Activated T-cell treated with anti-CD3 and anti-CD28 coated beads, Interleukin-2, amount 50 U/mL, for 4 hours (primary cell): ENCODE data around the gene JAZF1. TPM values are rescaled to one million over a fixed set of nuclear protein-coding genes. Genes with fewer than 3 reads are reported as not detected.
A peak's percentile ranks its signal among the peaks of the same experiment; 100 is the strongest.

Experiments
- ATAC-seq, 2 donors: fragments of 200-7000 bp; cut with Tn5 transposase; one replicate each; pipeline ENCODE4 v1.10.0; 2021
- DNase-seq: peaks from one replicate; pipeline ENCODE4 v3.0.0-alpha.2; 2020
- H3K27me3 Mint-ChIP-seq: one replicate; pipeline ENCODE4 v1.8.0; 2021; ENCODE audit warnings: low read depth, mixed read lengths
- H3K36me3 Mint-ChIP-seq: one replicate; pipeline ENCODE4 v1.8.0; 2022; ENCODE audit warnings: mixed read lengths; ENCODE audit not compliant: insufficient read depth
- H3K4me1 Mint-ChIP-seq: one replicate; pipeline ENCODE4 v1.8.0; 2021; ENCODE audit warnings: low read depth, mixed read lengths
- H3K4me3 Mint-ChIP-seq: one replicate; pipeline ENCODE4 v1.8.0; 2021; ENCODE audit warnings: mild to moderate bottlenecking, moderate library complexity, mixed read lengths
- H3K9me3 Mint-ChIP-seq: one replicate; pipeline ENCODE4 v1.8.0; 2021; ENCODE audit warnings: mixed read lengths
- total RNA-seq, 3 donors: library from RNA; stranded (reverse); gene quantifications; one replicate each; pipeline ENCODE4 v1.2.1, GENCODE V29; 2021

The JAZF1 gene
- total RNA-seq, 3 donors from 2014 or later, result 14.9 to 19.3 (median 19.0) TPM

DNA sequence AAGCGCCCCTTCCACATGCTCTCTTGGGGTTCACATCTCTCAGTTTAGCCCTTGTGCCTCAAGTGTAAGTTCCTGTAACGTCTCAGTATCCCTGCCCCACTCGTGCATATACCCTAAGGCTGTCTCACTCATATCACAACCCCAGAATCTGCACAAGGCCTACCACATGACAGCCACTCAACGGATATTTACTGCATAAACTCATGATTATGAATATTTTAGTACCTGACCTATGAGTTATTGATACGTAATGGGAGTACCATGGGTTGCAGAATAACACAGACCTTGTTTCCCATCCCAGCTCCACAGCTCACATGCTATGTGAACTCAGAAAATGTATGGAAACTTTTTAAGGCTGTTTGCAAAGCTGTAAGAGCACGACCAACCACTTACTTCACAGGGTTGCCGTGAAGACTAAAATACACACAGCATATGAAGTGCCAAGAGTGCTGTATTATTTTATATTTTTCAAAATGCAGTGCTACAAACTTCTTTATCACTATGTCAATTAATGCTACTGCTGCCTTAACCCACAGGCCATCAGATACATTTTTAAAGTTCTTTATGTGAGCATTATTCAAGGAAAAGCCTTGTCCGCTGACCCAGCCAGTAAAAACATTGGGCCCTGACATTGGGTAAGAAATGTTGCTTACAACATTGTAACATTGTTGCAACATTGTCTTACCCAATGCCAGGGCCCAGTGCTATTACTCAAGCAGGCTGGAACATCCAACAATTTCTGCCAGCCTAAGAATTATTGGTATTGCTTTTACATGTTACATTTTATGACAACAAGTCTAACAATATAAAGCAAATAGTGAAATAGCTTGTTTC is 97.2 kb downstream of the JAZF1 start:
- no peaks in the 10 kb centered on the region for H3K9me3 Mint-ChIP-seq
- H3K4me3 Mint-ChIP-seq, result no peak overlapping the region
- no peaks in the 10 kb centered on the region for H3K27me3 Mint-ChIP-seq
- peaks cover 5% of the 10 kb centered on the region for H3K4me1 Mint-ChIP-seq
- peaks cover 2% of the 10 kb centered on the region for H3K36me3 Mint-ChIP-seq
- ATAC-seq (no peak), DNase-seq (no peak)

DNA sequence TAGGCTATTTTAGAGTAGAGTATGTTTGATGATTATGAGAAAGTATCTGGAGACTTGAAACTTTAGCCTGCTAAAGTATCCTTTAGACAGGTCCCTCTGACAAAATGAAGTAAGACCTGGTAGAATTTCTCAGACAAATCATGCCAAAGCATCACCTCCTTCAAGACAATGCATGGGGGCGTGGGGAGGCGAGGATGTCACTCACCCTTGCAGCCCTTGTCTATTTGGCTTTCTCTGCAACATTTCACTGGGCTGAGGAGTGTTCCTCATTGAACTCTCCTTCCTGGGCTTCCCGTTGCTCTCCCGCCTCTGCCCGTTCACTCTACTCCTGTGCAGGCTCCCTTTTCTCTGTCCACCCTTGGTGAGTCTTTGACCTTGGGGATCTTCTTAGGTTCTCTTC is 98.5 kb downstream of the JAZF1 start:
- Mint-ChIP-seq H3K36me3 (peaks cover 2% of the 10 kb centered on the region), H3K4me1 (peaks cover 8% of the 10 kb centered on the region), H3K4me3 (no peak overlapping the region), H3K27me3 (no peaks in the 10 kb centered on the region), H3K9me3 (no peaks in the 10 kb centered on the region)
- DNase-seq (no peak), ATAC-seq (no peak)

DNA sequence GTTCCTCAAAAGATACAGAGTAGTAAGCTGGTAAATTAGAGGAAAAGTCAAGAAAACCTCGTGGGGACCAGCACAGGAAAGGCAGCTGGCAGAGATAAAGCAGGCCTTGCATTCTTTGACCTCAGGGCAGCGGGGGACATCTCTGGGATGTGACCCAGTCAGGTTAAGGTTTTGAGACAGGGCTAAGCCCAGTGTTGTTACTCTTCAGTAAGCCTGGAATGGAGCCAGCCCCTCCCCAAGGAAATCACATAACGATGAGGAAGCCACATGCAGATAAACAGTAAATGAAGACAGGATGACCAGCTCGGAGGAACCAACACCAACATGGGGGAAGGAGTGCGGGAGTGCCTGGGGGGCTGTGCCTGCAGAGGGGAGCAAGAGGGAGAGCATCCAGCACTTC is 99.6 kb downstream of the JAZF1 start:
- DNase-seq (no peak), ATAC-seq (no peak)
- Mint-ChIP-seq H3K27me3 (no peaks in the 10 kb centered on the region), H3K4me1 (peaks cover 3% of the 10 kb centered on the region), H3K9me3 (no peaks in the 10 kb centered on the region), H3K4me3 (no peak overlapping the region), H3K36me3 (peaks cover 2% of the 10 kb centered on the region)

DNA sequence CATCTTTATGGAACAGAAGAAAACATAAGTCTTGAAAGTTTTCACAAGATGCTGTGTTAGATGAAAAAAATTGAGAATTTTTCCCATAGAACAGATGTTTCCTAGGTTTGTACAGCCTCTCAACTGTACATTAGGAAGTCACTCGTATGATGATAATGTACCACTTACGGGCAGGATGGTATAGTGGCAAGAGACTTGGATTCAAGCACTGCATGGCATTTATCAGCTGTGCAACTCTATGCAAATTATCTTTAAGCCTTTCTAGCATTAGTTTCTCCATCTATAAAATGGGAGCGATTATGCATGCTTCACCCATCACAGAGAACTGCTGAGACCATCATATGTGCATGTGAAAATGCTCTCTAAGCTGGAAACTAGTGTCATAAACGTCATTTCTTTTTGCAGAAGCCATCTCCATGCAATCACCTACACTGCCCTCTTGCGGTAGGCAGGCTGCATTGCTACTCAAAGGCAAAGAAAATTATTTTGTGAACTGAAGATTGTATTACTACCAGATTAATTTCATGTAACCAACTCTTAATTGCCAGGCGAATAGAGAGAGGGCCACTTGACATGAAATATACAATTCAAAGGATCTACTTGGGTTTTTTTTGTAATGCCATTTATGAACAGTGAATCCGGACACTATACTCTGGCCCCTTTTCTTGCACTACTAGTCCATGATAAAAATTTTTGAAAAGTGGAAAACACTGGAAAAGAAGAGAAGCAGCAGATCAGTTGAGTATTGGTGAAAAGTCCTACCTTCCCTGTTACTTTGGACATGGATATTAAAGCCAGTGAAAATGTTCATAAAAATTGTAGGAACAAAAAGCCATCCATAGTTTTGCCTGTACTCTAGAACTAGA is 102.3 kb downstream of the JAZF1 start:
- Mint-ChIP-seq H3K4me1 (peaks cover 3% of the 10 kb centered on the region), H3K9me3 (no peaks in the 10 kb centered on the region), H3K36me3 (peaks cover 3% of the 10 kb centered on the region), H3K4me3 (no peak overlapping the region), H3K27me3 (no peaks in the 10 kb centered on the region)
- ATAC-seq (peak; percentile 59 to 60), DNase-seq (peak; percentile 28)

- DNase-seq (no peak), ATAC-seq (no peak)
- no peak overlapping the region for H3K4me3 Mint-ChIP-seq
- peaks cover 3% of the 10 kb centered on the region for H3K36me3 Mint-ChIP-seq
- H3K9me3 Mint-ChIP-seq, result no peaks in the 10 kb centered on the region
- H3K27me3 Mint-ChIP-seq, result no peaks in the 10 kb centered on the region
- peaks cover 7% of the 10 kb centered on the region for H3K4me1 Mint-ChIP-seq
Measured at GRCh38 chr7:28077616-28078015, 103.0 kb downstream of the JAZF1 start.

GRCh38 chr7:28076423-28077200 is 104.0 kb downstream of the JAZF1 start:
- Mint-ChIP-seq H3K36me3 (peaks cover 3% of the 10 kb centered on the region), H3K4me1 (peaks cover 7% of the 10 kb centered on the region), H3K4me3 (no peak overlapping the region), H3K27me3 (no peaks in the 10 kb centered on the region), H3K9me3 (no peaks in the 10 kb centered on the region)
- ATAC-seq (no peak), DNase-seq (no peak)

- Mint-ChIP-seq H3K36me3 (peaks cover 3% of the 10 kb centered on the region), H3K4me1 (peaks cover 7% of the 10 kb centered on the region), H3K9me3 (no peaks in the 10 kb centered on the region), H3K4me3 (no peak overlapping the region), H3K27me3 (no peaks in the 10 kb centered on the region)
- ATAC-seq, result no peak
- no peak for DNase-seq
Measured at GRCh38 chr7:28075674-28076358, 104.8 kb downstream of the JAZF1 start.

DNA sequence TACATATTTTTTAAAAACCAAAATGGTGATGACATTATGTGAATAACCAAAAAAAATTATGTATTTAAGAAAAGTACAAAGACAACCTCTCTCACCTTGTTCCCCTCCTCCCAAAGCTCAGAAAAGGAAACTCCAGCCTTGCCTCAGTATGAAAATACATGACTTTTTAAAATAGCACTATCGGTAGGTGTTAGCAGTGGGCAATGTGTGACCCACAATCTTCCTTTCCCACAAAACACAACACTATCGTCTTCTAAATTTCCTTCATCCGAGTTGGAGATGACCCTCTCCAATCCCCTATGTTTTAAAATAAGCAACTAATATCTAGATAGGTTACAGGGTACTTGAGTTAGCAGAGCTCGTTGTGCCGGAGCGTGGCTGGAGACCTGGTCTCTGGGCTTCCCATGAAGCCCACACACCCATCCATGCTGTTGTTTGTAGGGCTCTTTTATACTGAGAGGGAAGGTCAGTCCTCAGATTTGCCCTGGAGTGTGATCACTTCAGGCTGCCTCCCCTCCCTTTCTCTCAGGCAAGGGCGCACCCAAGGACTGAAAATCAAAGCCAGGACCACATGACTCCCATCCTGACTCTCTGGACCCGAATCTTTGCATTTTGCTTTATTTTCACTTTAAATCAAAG is 107.6 kb downstream of the JAZF1 start:
- ATAC-seq, result no peak
- peaks cover 8% of the 10 kb centered on the region for H3K36me3 Mint-ChIP-seq
- H3K9me3 Mint-ChIP-seq, result no peaks in the 10 kb centered on the region
- H3K4me3 Mint-ChIP-seq, result no peak overlapping the region
- DNase-seq, result no peak
- peaks cover 1% of the 10 kb centered on the region for H3K27me3 Mint-ChIP-seq
- peaks cover 4% of the 10 kb centered on the region for H3K4me1 Mint-ChIP-seq

GRCh38 chr7:28071570-28071969 is 109.0 kb downstream of the JAZF1 start:
- ATAC-seq, result no peak
- no peak overlapping the region for H3K4me3 Mint-ChIP-seq
- H3K27me3 Mint-ChIP-seq, result peaks cover 1% of the 10 kb centered on the region
- H3K9me3 Mint-ChIP-seq, result no peaks in the 10 kb centered on the region
- H3K4me1 Mint-ChIP-seq, result peaks cover 4% of the 10 kb centered on the region
- DNase-seq, result no peak
- H3K36me3 Mint-ChIP-seq, result peaks cover 8% of the 10 kb centered on the region

DNA sequence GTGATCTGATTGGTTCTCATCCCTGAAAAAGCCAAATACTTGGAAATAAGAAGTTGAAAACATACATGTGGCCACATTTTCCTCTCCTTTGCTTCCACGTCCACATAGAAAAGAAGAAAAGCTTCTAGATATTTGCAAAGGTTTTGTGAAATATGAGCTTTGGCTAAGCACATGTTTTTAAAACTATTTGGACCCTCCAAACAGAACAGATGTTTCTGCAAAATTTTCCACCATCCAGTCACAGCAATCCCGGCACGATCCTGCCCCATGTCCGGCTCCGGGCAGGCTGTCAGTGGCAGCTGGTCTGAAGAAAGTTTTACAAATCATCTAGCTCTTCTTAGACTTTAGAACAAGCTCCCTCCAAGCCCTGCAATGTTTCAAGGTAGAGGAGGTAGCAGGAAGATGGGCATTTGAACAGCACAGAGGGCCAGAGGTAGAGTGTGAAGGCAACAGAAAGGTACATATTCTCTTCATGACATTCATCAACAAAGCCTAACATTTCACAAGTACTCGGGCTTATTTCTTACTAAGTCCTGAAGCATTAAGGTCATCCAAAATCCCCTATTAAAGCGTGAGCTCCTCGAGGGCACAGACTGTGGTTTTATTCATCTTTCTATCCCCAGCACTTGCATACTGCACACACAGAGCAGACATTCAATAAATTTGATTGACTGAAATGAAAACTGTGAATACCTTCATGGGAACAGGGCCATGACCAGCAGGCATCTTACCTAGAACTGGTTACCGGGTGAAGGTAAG is 110.1 kb downstream of the JAZF1 start:
- DNase-seq, result no peak
- peaks cover 8% of the 10 kb centered on the region for H3K36me3 Mint-ChIP-seq
- no peaks in the 10 kb centered on the region for H3K9me3 Mint-ChIP-seq
- H3K4me1 Mint-ChIP-seq, result peaks cover 4% of the 10 kb centered on the region
- no peak for ATAC-seq
- H3K27me3 Mint-ChIP-seq, result peaks cover 1% of the 10 kb centered on the region
- no peak overlapping the region for H3K4me3 Mint-ChIP-seq

DNA sequence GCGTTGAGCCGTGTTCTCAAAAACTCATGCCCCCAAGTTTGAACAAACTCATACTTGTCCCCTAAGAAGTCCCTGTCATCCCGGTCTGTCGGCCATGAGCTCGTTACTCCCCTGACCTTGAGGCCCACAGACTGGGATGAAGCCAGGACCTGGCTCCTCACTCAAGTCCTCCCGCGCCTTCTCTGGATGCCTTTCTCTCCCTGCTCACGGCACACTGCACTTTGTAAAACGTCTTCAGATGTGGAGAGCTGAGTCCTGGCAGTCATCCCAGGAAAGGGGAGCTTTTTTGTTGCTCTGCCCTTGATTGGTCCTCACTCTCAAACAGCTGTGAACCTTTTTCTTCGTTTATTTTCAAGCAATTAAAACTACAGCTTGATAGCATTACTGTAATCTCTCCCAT is 110.8 kb downstream of the JAZF1 start:
- H3K36me3 Mint-ChIP-seq, result peaks cover 6% of the 10 kb centered on the region
- no peaks in the 10 kb centered on the region for H3K9me3 Mint-ChIP-seq
- no peak for DNase-seq
- no peak for ATAC-seq
- H3K27me3 Mint-ChIP-seq, result peaks cover 1% of the 10 kb centered on the region
- no peak overlapping the region for H3K4me3 Mint-ChIP-seq
- peaks cover 4% of the 10 kb centered on the region for H3K4me1 Mint-ChIP-seq

- H3K9me3 Mint-ChIP-seq, result no peaks in the 10 kb centered on the region
- ATAC-seq (no peak), DNase-seq (no peak)
- H3K4me1 Mint-ChIP-seq, result peaks cover 4% of the 10 kb centered on the region
- peaks cover 6% of the 10 kb centered on the region for H3K36me3 Mint-ChIP-seq
- H3K27me3 Mint-ChIP-seq, result peaks cover 1% of the 10 kb centered on the region
- no peak overlapping the region for H3K4me3 Mint-ChIP-seq
Measured at GRCh38 chr7:28069388-28069787, 111.2 kb downstream of the JAZF1 start.

GRCh38 chr7:28068811-28069216 is 111.8 kb downstream of the JAZF1 start:
- DNase-seq (no peak), ATAC-seq (no peak)
- Mint-ChIP-seq H3K9me3 (no peaks in the 10 kb centered on the region), H3K36me3 (peaks cover 6% of the 10 kb centered on the region), H3K4me1 (peaks cover 4% of the 10 kb centered on the region), H3K27me3 (peaks cover 1% of the 10 kb centered on the region), H3K4me3 (no peak overlapping the region)
